ENCODE data around the gene DNAH17.

Gene DNAH17

DNA sequence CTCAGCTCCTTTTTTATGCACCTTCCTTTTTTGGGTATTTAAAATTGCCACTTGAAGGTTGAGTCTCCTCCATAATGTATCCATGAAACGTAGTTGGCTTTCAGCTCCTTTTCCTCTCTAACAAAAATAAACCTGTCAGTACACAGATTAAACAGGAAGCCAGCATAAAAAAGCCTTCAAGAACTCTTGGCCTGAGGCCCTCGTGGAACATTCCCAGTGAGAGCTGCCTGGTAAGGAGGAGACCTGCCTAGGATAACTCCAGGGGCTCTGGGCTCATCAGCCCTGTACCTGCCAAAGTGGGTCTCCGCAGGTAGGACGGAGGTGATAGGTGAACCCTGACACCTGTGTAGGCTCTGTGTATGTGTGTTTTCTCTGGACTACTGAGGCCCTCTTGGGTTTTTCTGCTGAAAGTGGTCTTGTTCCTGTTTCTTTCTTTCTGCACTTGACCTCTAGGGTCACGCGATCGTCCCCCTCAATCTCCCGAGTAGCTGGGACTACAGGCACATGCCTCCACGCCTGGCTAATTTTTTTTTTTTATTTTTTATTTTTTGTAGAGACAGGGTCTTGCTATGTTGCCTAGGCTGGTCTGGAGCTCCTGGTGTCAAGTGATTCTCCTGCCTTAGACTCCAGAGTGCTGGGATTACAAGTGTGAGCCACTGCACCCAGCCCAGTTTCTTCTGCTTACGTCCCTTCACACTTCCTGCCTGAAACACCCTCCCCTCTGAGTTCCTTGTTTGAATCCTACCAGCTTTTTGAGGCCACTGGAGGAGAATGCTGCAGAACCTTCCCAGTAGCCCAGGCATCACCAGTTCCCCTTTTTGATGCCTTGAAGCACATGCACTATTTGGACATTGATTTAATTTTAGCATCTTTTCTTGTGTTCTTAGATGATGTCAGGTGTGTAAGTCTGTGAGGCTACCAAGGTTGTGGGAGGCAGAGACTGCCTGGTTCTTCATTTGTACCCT is 188.9 kb downstream of the DNAH17 start:
- DNase-seq = peak; percentile 88 to 93 (median 90)

- no peak for DNase-seq
Measured at GRCh38 chr17:78384479-78385175, 192.6 kb downstream of the DNAH17 start.

- peak; percentile 94 to 99 (median 97) for DNase-seq
Measured at GRCh38 chr17:78383725-78384471, 193.3 kb downstream of the DNAH17 start.

DNA sequence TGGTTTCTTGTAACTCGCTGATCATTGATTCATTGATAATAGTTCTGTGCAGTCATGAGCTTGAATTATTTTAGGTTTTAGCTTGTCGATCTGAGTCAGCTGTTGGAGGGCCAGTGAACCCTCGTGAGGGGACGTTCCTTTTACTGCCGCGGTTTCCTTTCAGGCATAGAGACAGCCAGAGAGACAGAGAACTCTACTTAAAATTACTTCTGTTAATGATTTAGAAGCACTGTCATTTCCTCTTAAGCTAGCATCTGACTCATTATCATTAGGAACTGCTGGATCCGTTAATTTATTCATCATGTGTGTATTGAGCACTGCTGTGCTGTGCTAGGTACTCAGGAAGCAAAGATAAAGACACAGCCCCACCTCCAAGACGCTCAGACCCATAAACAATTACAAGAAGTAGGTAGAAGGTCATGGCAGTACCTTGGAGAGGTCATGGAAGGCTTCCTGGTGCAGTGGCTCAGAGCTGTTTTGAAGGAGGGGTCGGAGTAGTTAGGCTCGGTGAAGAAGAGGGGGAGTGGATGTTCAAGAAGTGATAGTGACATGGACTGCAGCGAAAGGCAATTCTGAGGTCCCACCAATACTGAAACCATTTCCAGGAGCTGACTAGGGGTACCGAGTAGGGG is 195.5 kb downstream of the DNAH17 start:
- DNase-seq = peak; percentile 79 to 96 (median 89)

- DNase-seq = no peak
Measured at GRCh38 chr17:78380370-78380769, 196.8 kb downstream of the DNAH17 start.

DNA sequence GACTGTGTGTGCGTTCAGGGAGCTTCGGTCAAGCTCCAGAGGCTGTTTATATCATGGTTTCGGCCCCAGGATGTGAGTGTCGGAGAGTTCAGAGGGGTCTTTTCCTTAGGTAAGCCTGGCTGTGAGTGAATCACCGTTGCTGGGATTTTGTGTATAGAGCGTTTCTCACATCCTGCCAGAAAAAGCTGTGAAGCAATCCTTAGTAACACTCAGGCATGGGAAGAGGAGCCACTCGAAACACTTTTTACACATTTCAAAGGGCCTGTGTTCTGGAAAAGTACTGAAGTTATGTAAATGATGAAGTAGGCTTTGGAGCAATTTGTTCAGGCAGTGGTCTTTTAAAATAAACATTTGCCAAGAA is 198.1 kb downstream of the DNAH17 start:
- peak; percentile 64 to 92 (median 75) for DNase-seq

DNA sequence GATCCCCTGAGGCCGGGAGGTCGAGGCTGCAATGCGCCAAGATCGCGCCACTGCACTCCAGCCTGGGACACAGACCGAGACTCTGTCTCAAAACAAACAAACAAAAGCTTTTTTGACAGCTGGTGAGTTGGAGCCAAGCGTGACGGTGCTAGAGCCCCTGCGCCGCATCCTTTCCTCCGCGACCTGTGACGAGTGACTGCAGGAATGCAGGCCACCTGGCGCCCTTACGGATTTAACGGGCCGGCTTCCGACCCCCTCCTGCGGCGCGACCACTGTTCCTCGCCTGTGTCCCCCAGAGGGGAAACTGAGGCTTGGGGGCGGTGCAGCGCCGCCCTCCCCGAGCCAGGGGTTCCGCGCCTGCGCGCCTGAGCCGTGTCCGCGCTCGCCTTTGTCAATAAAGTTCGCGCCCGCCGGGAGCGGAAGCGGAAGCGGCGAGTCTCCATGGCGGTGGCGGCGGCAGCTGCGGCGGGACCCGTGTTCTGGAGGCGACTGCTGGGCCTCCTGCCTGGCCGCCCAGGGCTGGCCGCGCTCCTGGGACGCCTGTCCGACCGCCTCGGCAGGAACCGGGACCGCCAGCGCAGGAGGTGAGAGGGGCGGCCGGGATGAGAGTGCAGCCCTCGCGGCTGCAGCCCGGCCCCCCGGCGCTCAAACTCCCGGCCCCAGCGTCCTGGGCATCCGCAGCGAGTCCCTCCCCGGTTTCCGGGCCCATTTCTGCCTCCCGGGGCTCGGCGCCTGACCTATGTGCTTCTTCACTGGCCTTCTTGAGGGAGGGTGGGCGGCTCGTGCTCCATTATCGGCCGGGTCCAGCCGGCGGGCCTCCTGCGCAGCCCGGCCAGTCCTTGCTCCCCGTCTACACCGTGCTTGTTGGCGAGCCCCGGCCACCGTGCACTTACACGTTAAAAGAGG is 198.7 kb downstream of the DNAH17 start, which contains the start of gene PGS1:
PGS1 (plus strand) TSS at position 425 of the 906 bp plus-strand sequence; CDS start at position 442, 17 bp downstream.
- DNase-seq = peak; percentile 84 to 93 (median 91)

DNA sequence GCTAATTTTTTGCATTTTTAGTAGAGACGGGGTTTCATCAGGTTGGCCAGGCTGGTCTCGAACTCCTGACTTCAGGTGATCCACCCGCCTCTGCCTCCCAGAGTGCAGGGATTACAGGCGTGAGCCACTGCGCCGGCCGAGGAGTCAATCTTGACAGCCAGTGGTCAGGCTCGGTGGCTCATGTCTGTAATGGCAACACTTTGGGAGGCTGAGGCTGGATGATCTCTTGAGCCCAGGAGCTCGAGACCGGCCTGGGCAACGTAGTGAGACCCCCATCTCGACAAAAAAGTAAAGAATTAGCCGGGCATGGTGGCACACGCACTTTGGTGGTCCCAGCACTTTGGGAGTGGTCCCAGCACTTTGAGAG is 199.4 kb downstream of the DNAH17 start:
- DNase-seq = no peak

GRCh38 chr17:78376161-78376560 is 201.0 kb downstream of the DNAH17 start:
- no peak for DNase-seq

DNA sequence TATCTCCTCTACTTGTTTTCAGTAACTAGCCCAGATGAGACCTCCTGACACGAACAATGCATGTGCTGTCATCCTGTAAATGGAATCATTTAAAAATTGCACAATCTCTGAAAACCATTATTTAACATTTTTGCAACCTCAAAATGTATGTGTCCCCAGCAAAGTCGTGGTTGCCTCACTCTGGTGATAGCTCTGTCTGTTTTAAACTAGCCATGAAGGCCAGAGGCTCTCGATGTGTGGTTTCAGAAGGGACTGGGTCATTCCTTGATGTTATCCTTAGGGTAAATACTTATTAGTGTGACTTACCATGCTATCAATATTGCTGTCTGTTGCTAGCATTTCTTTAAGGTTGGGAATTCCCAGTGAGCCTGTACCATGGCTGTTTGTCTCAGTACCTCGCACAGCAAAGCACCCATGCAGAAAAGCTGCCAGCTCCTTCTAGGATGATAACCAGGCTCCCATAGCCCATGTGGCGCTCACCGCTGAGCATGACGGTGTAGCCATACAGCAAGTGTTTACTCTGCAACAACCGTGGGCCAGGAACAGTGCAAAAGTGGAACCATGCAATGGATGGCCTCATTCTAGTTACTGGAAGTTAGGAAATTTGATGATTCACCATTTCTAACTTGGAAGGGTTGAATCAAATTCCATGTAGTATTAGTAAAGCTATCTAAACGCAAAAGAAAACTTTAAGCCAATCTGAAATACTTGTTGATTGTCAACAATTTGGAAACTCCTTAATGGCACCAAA is 201.6 kb downstream of the DNAH17 start:
- DNase-seq = peak; percentile 90 to 98 (median 96)

DNA sequence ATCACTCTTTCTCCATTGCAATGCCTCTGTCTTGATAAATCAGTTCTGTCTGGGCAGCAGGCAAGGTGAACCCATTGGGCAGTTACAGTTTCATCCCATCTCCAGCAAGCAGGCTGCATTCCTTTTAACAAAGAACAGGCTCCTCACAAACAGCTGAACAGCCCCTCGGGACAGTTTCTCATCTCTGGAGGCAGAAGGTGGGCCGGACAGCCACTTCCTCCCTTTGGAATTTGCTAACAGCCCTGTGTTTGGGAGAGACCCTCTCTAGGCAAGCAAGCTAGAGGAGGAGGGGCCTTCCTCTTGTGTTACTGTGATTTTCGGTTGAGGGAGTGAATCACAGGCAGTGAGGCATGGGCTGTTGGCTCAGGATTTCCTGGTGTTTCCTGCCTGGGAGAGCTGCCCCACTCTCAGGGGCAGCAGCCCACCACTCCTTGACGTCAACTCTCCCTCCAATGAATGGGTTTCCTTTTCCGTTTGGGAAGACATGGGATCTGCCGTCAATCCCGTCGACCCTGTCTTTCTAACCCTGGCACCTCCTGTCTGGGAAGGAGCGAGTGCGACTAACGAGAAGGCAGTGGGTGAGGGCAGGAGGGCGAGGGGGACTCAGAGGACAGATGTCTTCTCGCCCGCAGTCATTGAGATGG is 202.4 kb downstream of the DNAH17 start:
- DNase-seq = peak; percentile 60 to 76 (median 61)

DNA sequence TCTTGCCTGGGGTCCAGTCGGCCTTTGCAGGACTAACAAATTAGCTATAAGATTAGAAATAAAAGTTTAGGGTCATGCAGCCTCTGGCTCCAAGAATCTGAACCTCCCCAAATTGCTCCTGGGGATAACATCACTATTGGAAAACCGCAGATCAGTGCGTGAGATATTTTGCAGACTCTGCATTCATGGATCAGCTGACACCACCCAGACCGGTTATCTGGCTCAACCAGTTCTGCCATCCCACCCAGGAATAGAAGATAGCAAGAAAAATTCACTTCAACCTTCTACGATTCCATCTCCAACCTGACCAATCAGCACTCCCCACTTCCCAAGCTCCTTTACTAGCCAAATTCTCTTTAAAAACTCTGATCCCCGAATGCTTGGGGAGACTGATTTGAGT is 203.0 kb downstream of the DNAH17 start:
- no peak for DNase-seq
